ENCODE measurements around the gene GATD1. TPM values are rescaled to one million over a fixed set of nuclear protein-coding genes. Genes with fewer than 3 reads are reported as not detected.
A peak's percentile ranks its signal among the peaks of the same experiment; 100 is the strongest.

GATD1 gene
- total RNA-seq, 4 donors from 2014 or later = 22.1 to 41.4 (median 27.3) TPM

- TF ChIP-seq CTCF (IDR thresholded peaks at IDR 0.05) = peak; percentile 97 to 100 (median 99)
- peak in 1 of 2 donors; percentile 22 for TF ChIP-seq POLR2A (IDR thresholded peaks at IDR 0.05)
- TF ChIP-seq EP300 (IDR thresholded peaks at IDR 0.05) = peak in 1 of 2 donors; percentile 63
- DNase-seq (ENCODE audit: low spot score in 2 of 2) = peak; percentile 79 to 82
- Histone ChIP-seq H3K4me3 (no peak overlapping the region), H3K27me3 (peaks cover 0 to 22% of the 10 kb centered on the region in 2 donors), H3K36me3 (peaks cover 0 to 19% (median 0%) of the 10 kb centered on the region in 3 donors), H3K9me3 (no peaks in the 10 kb centered on the region), H3K4me1 (peaks cover 0 to 54% (median 31%) of the 10 kb centered on the region in 4 donors), H3K27ac (peak overlapping the region; percentile 65 to 95 (median 88))
- WGBS, 2 donors = 19 to 23% methylated on average over 12 to 26 of the region's 31 CpGs
These were observed 49.2 kb downstream of the GATD1 start for GRCh38 chr11:727859-728748.

DNA sequence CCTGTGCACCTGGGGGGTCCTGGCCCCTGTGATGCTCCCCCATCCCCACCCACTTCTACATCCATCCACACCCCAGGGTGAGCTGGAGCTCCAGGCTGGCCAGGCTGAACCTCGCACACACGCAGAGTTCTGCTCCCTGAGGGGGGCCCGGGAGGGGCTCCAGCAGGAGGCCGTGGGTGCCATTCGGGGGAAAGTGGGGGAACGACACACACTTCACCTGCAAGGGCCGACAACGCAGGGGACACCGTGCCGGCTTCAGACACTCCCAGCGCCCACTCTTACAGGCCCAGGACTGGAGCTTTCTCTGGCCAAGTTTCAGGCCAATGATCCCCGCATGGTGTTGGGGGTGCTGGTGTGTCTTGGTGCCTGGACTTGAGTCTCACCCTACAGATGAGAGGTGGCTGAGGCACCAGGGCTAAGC, 50.0 kb downstream of the GATD1 start:
- TF ChIP-seq CTCF (IDR thresholded peaks at IDR 0.05) (no peak), POLR2A (IDR thresholded peaks at IDR 0.05) (no peak), EP300 (IDR thresholded peaks at IDR 0.05) (no peak)
- H3K4me3 ChIP-seq = no peak overlapping the region
- no peak for DNase-seq (ENCODE audit: low spot score in 2 of 2)
- no peaks in the 10 kb centered on the region for H3K9me3 ChIP-seq
- H3K27me3 ChIP-seq = peaks cover 0 to 25% of the 10 kb centered on the region in 2 donors
- 87 to 89% methylated on average over 12 of the region's 12 CpGs for WGBS, 2 donors
- H3K36me3 ChIP-seq = peaks cover 0 to 19% (median 0%) of the 10 kb centered on the region in 3 donors
- peaks cover 0 to 61% (median 32%) of the 10 kb centered on the region in 4 donors for H3K4me1 ChIP-seq
- peak overlapping the region; percentile 65 to 95 (median 88) for H3K27ac ChIP-seq

DNA sequence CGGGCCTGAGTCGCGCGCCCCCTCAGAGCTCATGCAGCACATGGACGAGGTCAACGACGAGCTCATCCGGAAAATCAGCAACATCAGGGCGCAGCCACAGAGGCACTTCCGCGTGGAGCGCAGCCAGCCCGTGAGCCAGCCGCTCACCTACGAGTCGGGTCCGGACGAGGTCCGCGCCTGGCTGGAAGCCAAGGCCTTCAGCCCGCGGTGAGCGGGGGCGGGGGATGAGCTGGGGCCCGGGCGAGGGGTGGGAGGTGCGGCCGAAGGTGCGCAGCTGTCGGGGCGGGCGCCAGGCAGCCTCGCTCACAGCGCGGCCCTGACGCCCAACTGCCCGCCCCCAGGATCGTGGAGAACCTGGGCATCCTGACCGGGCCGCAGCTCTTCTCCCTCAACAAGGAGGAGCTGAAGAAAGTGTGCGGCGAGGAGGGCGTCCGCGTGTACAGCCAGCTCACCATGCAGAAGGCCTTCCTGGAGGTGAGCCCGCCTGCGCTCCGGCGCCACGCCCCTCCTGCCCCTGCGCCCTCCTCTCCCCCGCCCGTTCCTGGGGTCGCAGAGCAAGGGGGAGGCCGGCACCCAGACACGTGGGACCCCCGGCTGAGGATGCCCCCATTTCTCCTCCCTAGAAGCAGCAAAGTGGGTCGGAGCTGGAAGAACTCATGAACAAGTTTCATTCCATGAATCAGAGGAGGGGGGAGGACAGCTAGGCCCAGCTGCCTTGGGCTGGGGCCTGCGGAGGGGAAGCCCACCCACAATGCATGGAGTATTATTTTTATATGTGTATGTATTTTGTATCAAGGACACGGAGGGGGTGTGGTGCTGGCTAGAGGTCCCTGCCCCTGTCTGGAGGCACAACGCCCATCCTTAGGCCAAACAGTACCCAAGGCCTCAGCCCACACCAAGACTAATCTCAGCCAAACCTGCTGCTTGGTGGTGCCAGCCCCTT, 50.7 kb downstream of the GATD1 start:
- Histone ChIP-seq H3K36me3 (peaks cover 0 to 19% (median 0%) of the 10 kb centered on the region in 3 donors), H3K27me3 (peaks cover 0 to 32% of the 10 kb centered on the region in 2 donors), H3K9me3 (no peaks in the 10 kb centered on the region), H3K4me1 (peaks cover 0 to 68% (median 39%) of the 10 kb centered on the region in 4 donors), H3K27ac (peak overlapping the region in 3 of 4 donors; percentile 66 to 95 (median 92)), H3K4me3 (peak overlapping the region in 2 of 4 donors; percentile 35)
- TF ChIP-seq CTCF (IDR thresholded peaks at IDR 0.05) (no peak), POLR2A (IDR thresholded peaks at IDR 0.05) (no peak), EP300 (IDR thresholded peaks at IDR 0.05) (no peak)
- WGBS, 2 donors = 19 to 40% methylated on average over 16 to 53 of the region's 61 CpGs
- no peak for DNase-seq (ENCODE audit: low spot score in 2 of 2)

DNA sequence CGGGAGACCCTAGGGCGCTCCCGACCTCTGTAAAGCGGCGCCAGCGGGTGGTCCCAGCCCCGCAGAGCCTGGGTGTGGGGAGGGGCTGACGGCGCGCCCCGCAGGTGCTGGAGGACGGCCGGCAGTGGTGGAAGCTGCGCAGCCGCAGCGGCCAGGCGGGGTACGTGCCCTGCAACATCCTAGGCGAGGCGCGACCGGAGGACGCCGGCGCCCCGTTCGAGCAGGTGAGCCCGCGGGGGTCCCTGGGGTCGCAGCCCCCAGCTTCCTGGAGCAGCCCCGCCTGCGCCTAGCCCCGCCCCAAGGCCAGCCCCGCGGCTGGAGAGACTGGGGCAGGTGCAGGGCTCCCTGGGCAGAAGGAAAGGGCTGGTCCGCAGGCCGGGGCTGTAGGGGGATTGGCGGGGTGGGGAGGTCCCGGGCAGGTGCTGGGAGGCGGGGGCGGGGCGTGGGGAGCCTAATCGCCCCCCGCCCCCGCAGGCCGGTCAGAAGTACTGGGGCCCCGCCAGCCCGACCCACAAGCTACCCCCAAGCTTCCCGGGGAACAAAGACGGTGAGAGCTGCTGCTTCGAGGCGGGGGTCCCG, 51.6 kb downstream of the GATD1 start:
- Histone ChIP-seq H3K27ac (peak overlapping the region in 1 of 4 donors; percentile 66), H3K27me3 (peaks cover 0 to 41% of the 10 kb centered on the region in 2 donors), H3K4me3 (peak overlapping the region in 2 of 4 donors; percentile 35), H3K4me1 (peaks cover 0 to 77% (median 46%) of the 10 kb centered on the region in 4 donors), H3K36me3 (peaks cover 0 to 19% (median 0%) of the 10 kb centered on the region in 3 donors), H3K9me3 (no peaks in the 10 kb centered on the region)
- 15 to 19% methylated on average over 8 to 28 of the region's 53 CpGs for WGBS, 2 donors
- TF ChIP-seq POLR2A (IDR thresholded peaks at IDR 0.05) (no peak), CTCF (IDR thresholded peaks at IDR 0.05) (no peak), EP300 (IDR thresholded peaks at IDR 0.05) (no peak)
- DNase-seq (ENCODE audit: low spot score in 2 of 2) = no peak

Measured in tibial nerve (tissue), 4 donors.